Fibroblast of the aortic adventitia (primary cell): ENCODE data around the gene MAMSTR. TPM values are rescaled to one million over a fixed set of nuclear protein-coding genes. Genes with fewer than 3 reads are reported as not detected.
A peak's percentile ranks its signal among the peaks of the same experiment; 100 is the strongest.

Experiments used
- DNase-seq: peaks from one replicate; pipeline ENCODE4 v3.0.0-alpha.2; 2010; ENCODE audit warnings: low read depth
- H3K4me3 ChIP-seq: 2 replicates; pipeline ENCODE4 v1.5.1; 2011; ENCODE audit warnings: low read depth, mild to moderate bottlenecking, control low read depth, low read length, moderate library complexity
- CTCF ChIP-seq: IDR thresholded peaks from 2 replicates; pipeline ENCODE4 v1.5.1; 2011; ENCODE audit warnings: mild to moderate bottlenecking, low read length, control low read depth, inconsistent platforms; ENCODE audit not compliant: insufficient read depth
- total RNA-seq: library from RNA; depleted of rRNA; stranded (reverse); fragments of >200 nt; gene quantifications from 2 replicates; pipeline ENCODE4 v1.2.3, GENCODE V29; 2012; ENCODE audit warnings: low replicate concordance

The MAMSTR gene
- total RNA-seq, 1 donor, result 8.0 TPM

GRCh38 chr19:48757089-48757675, 37.7 kb upstream of the MAMSTR start:
- H3K4me3 ChIP-seq, result no peak overlapping the region
- TF ChIP-seq CTCF, result no peak
- DNase-seq, result no peak

GRCh38 chr19:48756686-48757085, 37.2 kb upstream of the MAMSTR start:
- DNase-seq, result no peak
- H3K4me3 ChIP-seq, result no peak overlapping the region
- TF ChIP-seq CTCF, result no peak

- no peak for DNase-seq
- no peak for TF ChIP-seq CTCF
- H3K4me3 ChIP-seq, result no peak overlapping the region
Observed at GRCh38 chr19:48756212-48756611, 36.7 kb upstream of the MAMSTR start.

GRCh38 chr19:48755787-48756186, 36.3 kb upstream of the MAMSTR start:
- no peak overlapping the region for H3K4me3 ChIP-seq
- no peak for DNase-seq
- no peak for TF ChIP-seq CTCF

- no peak within 1 kb of the TSS for H3K4me3 ChIP-seq
- no peak for TF ChIP-seq CTCF
- DNase-seq, result no peak
Observed at GRCh38 chr19:48755084-48755641, 35.6 kb upstream of the MAMSTR start, which contains the start of gene FGF21. Gene FGF21, plus strand, starts transcription at chr19:48755524. Its CDS starts 713 bp downstream, at chr19:48756237.

GRCh38 chr19:48752496-48753365, 33.2 kb upstream of the MAMSTR start, which contains the start of gene FUT1:
Gene FUT1, minus strand, starts transcription at chr19:48752641. Its CDS starts 1,360 bp downstream, at chr19:48751281.
- peak within 1 kb of the TSS; percentile 49 for H3K4me3 ChIP-seq
- no peak for DNase-seq
- TF ChIP-seq CTCF, result no peak
